Sigmoid colon (tissue), 4 donors: ENCODE results near the gene DLGAP3.

Experiments
- POLR2AphosphoS5 ChIP-seq, 4 donors: sonication (generic); formaldehyde crosslinking; IDR thresholded peaks; one replicate each; pipeline ENCODE4 v1.6.1; 2017; ENCODE audit warnings: antibody characterized with exemption in 4 of 4
- TF ChIP-seq, protein P1 (sequence below), 4 experiments: fragments of 450-650 bp in 3 of 4; fragments of 200-600 bp in 1 of 4; IDR thresholded peaks; one replicate each; pipeline ENCODE4 v1.5.1; 2016 to 2019; ENCODE audit warnings: antibody characterized with exemption in 4 of 4, mild to moderate bottlenecking in 3 of 4, moderate library complexity in 2 of 4

DNA sequence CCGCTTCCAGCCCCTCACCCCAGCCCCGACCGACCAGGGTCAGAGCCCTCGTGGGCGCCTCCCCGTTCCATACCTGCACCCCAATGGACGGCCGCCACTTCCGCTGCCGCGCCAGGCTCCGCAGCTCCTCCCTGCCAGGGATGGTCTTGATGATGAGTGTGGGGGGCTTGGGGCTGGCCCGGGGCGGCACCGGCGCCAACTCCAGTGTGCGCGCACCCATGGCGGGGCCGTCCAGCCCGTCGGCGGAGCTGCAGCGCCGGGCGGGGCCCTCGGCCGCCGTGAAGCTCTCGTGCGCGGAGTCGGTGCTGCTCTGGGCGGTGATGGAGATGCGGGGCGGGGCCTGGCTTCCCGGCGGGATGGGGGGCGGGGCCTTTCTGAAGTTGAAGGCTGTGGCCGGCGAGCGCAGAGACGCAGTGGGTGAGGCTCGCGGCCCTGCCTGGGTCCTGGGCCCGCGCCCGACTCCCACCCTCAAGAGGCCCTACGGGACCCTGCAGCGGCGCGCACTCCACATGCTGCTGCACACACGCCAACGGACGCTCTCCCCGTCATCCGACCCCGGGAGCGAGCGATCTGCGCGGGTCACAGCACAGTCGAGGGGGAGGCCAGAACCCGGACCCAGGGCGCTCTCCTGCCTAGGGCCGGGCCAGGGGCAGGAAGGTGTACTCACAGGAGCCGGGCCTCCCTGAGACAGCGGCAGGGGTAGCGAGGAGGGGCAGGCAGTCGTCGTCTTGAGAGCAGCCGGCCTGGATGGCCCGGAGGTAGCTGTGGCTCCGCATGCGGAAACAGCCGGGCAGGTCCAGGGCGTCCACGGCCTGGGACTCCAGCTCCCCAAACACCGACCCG lies 43.8 kb downstream of the DLGAP3 start:
- TF ChIP-seq POLR2AphosphoS5 (IDR thresholded peaks at IDR 0.05), result no peak
- TF ChIP-seq, protein P1, sequence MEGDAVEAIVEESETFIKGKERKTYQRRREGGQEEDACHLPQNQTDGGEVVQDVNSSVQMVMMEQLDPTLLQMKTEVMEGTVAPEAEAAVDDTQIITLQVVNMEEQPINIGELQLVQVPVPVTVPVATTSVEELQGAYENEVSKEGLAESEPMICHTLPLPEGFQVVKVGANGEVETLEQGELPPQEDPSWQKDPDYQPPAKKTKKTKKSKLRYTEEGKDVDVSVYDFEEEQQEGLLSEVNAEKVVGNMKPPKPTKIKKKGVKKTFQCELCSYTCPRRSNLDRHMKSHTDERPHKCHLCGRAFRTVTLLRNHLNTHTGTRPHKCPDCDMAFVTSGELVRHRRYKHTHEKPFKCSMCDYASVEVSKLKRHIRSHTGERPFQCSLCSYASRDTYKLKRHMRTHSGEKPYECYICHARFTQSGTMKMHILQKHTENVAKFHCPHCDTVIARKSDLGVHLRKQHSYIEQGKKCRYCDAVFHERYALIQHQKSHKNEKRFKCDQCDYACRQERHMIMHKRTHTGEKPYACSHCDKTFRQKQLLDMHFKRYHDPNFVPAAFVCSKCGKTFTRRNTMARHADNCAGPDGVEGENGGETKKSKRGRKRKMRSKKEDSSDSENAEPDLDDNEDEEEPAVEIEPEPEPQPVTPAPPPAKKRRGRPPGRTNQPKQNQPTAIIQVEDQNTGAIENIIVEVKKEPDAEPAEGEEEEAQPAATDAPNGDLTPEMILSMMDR (IDR thresholded peaks at IDR 0.05), result no peak
